ENCODE results near the gene MORN1. TPM values are rescaled to one million over a fixed set of nuclear protein-coding genes. Genes with fewer than 3 reads are reported as not detected.

MORN1 gene
- total and polyA plus RNA-seq, 2 experiments from 2014 or later = 4.8 to 11.1 TPM

DNA sequence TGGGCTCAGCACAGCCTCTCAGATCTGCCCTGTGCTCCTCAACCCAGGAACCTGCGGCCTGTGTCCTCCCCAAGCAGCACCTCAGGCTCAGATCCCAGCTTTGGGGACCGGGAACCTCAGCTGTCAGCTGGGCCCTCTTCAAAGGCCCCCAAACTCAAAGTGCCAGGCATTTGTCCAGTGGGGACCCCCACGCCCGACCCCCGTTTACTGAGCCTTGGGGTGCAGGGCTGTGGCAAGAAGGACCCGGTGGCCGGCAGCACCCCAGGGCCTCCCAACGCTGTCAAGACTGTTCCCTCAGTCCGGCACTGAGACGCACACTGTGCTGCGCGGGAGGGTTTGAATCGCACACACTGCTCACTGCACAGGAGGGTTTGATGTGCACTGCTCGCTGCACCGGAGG, 35.0 kb downstream of the MORN1 start (continued):
- TF ChIP-seq REST (IDR thresholded peaks at IDR 0.05; ENCODE audit: unreplicated experiment) = no peak
- TF ChIP-seq EZH2phosphoT487 (IDR thresholded peaks at IDR 0.05; ENCODE audit: unreplicated experiment) = no peak
- no peak for TF ChIP-seq CREB1 (CRISPR knock-in tag; IDR thresholded peaks at IDR 0.05; ENCODE audit: low read depth)
- TF ChIP-seq CTCF (conservative IDR thresholded peaks at IDR 0.05; ENCODE audit: low read depth in 2 of 2) = no peak

DNA sequence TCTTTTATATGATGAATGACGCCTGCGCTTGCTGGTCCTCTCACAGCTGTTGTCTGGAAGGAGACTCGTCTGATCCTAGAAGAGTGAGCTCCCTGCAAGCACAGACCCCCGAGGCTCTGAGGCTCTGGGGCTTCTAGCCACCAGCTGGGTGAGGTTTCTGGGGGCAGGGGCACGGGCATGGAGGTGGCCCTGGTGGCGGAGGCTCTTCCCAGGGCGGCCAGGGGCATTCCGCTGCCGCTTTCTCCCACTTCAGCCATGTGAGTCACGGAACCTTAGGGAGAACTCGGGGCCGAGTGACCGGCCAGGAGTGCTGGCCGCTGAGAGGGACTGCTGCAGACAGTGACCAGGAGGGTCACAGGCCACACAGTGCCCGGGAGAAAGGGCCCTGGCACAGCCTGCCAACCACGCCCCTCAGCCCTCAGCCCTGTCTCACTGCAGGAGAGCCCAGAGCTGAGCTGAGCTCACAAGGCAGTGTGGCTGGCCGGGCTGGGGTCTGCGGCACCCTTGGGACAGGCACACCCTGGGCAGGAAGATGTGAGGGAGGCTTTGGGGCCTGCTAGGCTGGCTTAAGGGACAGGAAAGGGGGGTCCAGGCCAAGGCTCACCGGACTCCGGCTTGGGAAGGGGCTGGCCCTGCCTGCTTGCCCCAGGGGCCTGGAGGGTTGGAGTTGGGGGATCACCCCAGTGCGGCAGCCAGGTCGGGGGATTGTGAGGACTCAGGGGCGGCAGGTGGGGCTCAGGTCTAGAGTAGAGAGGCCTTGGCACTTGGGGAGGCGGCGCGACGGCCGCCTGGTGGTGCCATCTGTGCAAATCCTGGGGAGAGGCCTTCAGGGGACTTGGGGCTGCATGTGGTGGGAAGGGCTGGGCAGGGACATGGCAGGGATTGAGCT, 35.7 kb downstream of the MORN1 start:
- Histone ChIP-seq H3K79me2 (replicated peaks; ENCODE audit: insufficient read depth) (no peaks in the 10 kb centered on the region), H3K4me2 (no peak overlapping the region), H3F3A (replicated peaks; ENCODE audit: low read depth) (no peaks in the 10 kb centered on the region), H4K20me1 (replicated peaks; ENCODE audit: insufficient read depth) (no peaks in the 10 kb centered on the region), H3K9me2 (ENCODE audit: insufficient read depth) (no peaks in the 10 kb centered on the region), H3K27me3 (ENCODE audit: insufficient read depth) (no peaks in the 10 kb centered on the region), H3K4me1 (ENCODE audit: insufficient read depth) (no peaks in the 10 kb centered on the region), H2AFZ (no peak overlapping the region), H3K4me3 (no peak overlapping the region), H3K36me3 (ENCODE audit: insufficient read depth) (no peaks in the 10 kb centered on the region), H3K27ac (ENCODE audit: low read depth) (no peak overlapping the region)
- TF ChIP-seq CTCF (conservative IDR thresholded peaks at IDR 0.05; ENCODE audit: low read depth in 2 of 2) (no peak), CREB1 (CRISPR knock-in tag; IDR thresholded peaks at IDR 0.05; ENCODE audit: low read depth) (no peak)
- H3K4me1 Mint-ChIP-seq = no peaks in the 10 kb centered on the region
- DNase-seq (ENCODE audit: low spot score) (no peak), ATAC-seq (no peak)
- H3K27me3 Mint-ChIP-seq (ENCODE audit: insufficient read depth, low read depth, poor library complexity) = peaks cover 7% of the 10 kb centered on the region
- H3K27ac Mint-ChIP-seq = no peak overlapping the region
- no peak overlapping the region for H3K4me3 Mint-ChIP-seq
- H3K36me3 Mint-ChIP-seq (ENCODE audit: low read depth) = no peaks in the 10 kb centered on the region; the same call in 2 of the 3 replicates
- H3K9me3 Mint-ChIP-seq = no peaks in the 10 kb centered on the region

All from GM23338 (cell line).